GM12878 (cell line): ENCODE data around the gene WFDC6. TPM values are rescaled to one million over a fixed set of nuclear protein-coding genes. Genes with fewer than 3 reads are reported as not detected.

Experiments used
- ASH2L ChIP-seq: fragments of 300-600, 200-600 bp; sonication (generic); IDR thresholded peaks from 2 replicates; pipeline ENCODE4 v1.6.1; 2017; ENCODE audit warnings: low read depth, mild to moderate bottlenecking, borderline replicate concordance
- BRCA1 ChIP-seq: IDR thresholded peaks from 2 replicates; pipeline ENCODE4 v1.6.1; 2011; ENCODE audit warnings: low read depth, low read length, improper control_type of control experiment
- CHD4 ChIP-seq: fragments of 200-600 bp; sonication (generic); IDR thresholded peaks from 2 replicates; pipeline ENCODE4 v1.6.1; 2016; ENCODE audit warnings: mild to moderate bottlenecking
- EZH2 ChIP-seq: IDR thresholded peaks from 2 replicates; pipeline ENCODE4 v1.6.1; 2012; ENCODE audit warnings: low read depth, mild to moderate bottlenecking, control low read depth, inconsistent platforms, low read length, borderline replicate concordance; ENCODE audit not compliant: control insufficient read depth
- GATAD2B ChIP-seq: fragments of 450-650 bp; conservative IDR thresholded peaks from 2 replicates; pipeline ENCODE4 v1.6.1; 2017; ENCODE audit warnings: low read depth, mild to moderate bottlenecking, moderate library complexity
- HDAC6 ChIP-seq: fragments of 200-600 bp; sonication (generic); IDR thresholded peaks from one replicate; pipeline ENCODE4 v1.8.0; 2017; ENCODE audit warnings: antibody characterized with exemption; ENCODE audit not compliant: unreplicated experiment
- LARP7 ChIP-seq: fragments of 450-650 bp; IDR thresholded peaks from 2 replicates; pipeline ENCODE4 v1.6.1; 2017; ENCODE audit warnings: mild to moderate bottlenecking
- SIX5 ChIP-seq: IDR thresholded peaks from 2 replicates; pipeline ENCODE4 v1.6.1; 2011; ENCODE audit warnings: mild to moderate bottlenecking, low read depth, low read length, moderate library complexity; ENCODE audit not compliant: severe bottlenecking
- SUZ12 ChIP-seq: fragments of 200-600 bp; sonication (generic); IDR thresholded peaks from one replicate; pipeline ENCODE4 v1.6.1; 2018; ENCODE audit warnings: antibody characterized with exemption, mild to moderate bottlenecking; ENCODE audit not compliant: unreplicated experiment
- TAF1 ChIP-seq: IDR thresholded peaks from 2 replicates; pipeline ENCODE4 v1.6.1; 2011; ENCODE audit warnings: mild to moderate bottlenecking, low read depth, low read length, borderline replicate concordance
- TCF12 ChIP-seq: IDR thresholded peaks from 2 replicates; pipeline ENCODE4 v1.6.1; 2011; ENCODE audit warnings: low read depth, mild to moderate bottlenecking, low read length
- polyA plus RNA-seq, 11 experiments: library from polyadenylated mRNA; depleted of rRNA in 4 of 11; unstranded in 6 of 11; stranded (reverse) in 5 of 11; fragments of >200 nt; fragmentation: Nextera tagmentation in 4 of 11; fragmentation: Illumina TruSeq in 1 of 11; extraction: Ambion mirVana in 4 of 11; extraction: Trizol in 1 of 11; gene quantifications; 1 replicate in 1 of 11; 2 replicates in 10 of 11; pipeline versions ENCODE4 v1.2.1 to v1.2.3, GENCODE V29; 2011 to 2016; ENCODE audit warnings: inconsistent platforms in 2 of 11, missing spikeins in 2 of 11, low read depth in 1 of 11
- total RNA-seq, 4 experiments: library from RNA; depleted of rRNA in 3 of 4; stranded (reverse); fragments of >200 nt in 3 of 4; fragmentation: Illumina TruSeq in 1 of 4; extraction: Trizol in 1 of 4; gene quantifications; 2 replicates each; pipeline versions ENCODE4 v1.2.1 to v1.2.3, GENCODE V29; 2013 to 2021
- TF ChIP-seq, protein P1 (sequence below): IDR thresholded peaks from 2 replicates; pipeline ENCODE4 v1.6.1; 2012; ENCODE audit warnings: improper control_type of control experiment, low read depth, low read length; ENCODE audit not compliant: insufficient replicate concordance

WFDC6 gene
- total and polyA plus RNA-seq, 10 of the 15 experiments (the other 5 are each of a cell fraction or from before 2014, with no cell fraction given): not detected

DNA sequence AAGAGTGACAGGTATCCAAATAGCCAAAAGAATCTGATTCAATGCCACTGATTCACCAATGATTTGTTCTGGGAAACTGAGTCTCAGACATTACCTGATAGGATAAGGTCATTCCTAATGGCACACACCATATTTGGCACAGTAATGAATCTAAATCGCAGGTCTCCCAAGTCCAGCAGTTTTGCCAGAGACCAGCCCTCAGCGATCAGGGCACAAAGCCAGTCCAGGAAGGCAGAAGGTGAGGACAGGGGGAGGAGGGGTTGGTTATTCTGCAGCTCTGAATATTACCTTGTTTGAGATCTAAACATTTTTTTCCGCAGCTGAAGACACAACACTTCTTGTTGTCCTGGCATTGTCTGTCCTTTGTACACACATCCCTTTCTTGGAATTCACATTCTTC lies 6.1 kb upstream of the WFDC6 start (continued):
- TF ChIP-seq SIX5 (no peak), ASH2L (no peak), CHD4 (no peak), BRCA1 (no peak), HDAC6 (no peak), TAF1 (no peak), TCF12 (no peak), LARP7 (no peak), GATAD2B (no peak), EZH2 (no peak), SUZ12 (no peak)
- TF ChIP-seq, protein P1, sequence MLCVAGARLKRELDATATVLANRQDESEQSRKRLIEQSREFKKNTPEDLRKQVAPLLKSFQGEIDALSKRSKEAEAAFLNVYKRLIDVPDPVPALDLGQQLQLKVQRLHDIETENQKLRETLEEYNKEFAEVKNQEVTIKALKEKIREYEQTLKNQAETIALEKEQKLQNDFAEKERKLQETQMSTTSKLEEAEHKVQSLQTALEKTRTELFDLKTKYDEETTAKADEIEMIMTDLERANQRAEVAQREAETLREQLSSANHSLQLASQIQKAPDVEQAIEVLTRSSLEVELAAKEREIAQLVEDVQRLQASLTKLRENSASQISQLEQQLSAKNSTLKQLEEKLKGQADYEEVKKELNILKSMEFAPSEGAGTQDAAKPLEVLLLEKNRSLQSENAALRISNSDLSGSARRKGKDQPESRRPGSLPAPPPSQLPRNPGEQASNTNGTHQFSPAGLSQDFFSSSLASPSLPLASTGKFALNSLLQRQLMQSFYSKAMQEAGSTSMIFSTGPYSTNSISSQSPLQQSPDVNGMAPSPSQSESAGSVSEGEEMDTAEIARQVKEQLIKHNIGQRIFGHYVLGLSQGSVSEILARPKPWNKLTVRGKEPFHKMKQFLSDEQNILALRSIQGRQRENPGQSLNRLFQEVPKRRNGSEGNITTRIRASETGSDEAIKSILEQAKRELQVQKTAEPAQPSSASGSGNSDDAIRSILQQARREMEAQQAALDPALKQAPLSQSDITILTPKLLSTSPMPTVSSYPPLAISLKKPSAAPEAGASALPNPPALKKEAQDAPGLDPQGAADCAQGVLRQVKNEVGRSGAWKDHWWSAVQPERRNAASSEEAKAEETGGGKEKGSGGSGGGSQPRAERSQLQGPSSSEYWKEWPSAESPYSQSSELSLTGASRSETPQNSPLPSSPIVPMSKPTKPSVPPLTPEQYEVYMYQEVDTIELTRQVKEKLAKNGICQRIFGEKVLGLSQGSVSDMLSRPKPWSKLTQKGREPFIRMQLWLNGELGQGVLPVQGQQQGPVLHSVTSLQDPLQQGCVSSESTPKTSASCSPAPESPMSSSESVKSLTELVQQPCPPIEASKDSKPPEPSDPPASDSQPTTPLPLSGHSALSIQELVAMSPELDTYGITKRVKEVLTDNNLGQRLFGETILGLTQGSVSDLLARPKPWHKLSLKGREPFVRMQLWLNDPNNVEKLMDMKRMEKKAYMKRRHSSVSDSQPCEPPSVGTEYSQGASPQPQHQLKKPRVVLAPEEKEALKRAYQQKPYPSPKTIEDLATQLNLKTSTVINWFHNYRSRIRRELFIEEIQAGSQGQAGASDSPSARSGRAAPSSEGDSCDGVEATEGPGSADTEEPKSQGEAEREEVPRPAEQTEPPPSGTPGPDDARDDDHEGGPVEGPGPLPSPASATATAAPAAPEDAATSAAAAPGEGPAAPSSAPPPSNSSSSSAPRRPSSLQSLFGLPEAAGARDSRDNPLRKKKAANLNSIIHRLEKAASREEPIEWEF: no peak
